Uterus (tissue), 4 donors: ENCODE data around the gene RASA3. TPM values are rescaled to one million over a fixed set of nuclear protein-coding genes. Genes with fewer than 3 reads are reported as not detected.
A peak's percentile ranks its signal among the peaks of the same experiment; 100 is the strongest.

Source experiments
- DNase-seq, 2 donors: peaks; one replicate each; pipeline ENCODE4 v3.0.0-alpha.2; 2019 to 2020
- H3K27ac ChIP-seq, 2 donors: fragments of 200-600 bp; sonication (generic); 1 replicate in 1 of 2; 2 replicates in 1 of 2; pipeline ENCODE4 v1.5.1; 2016 to 2018
- H3K27me3 ChIP-seq, 2 donors: fragments of 200-600 bp; sonication (generic); one replicate each; pipeline ENCODE4 v1.5.1; 2018 to 2019; ENCODE audit warnings: control low read depth in 1 of 2
- H3K36me3 ChIP-seq, 2 donors: fragments of 200-600 bp; sonication (generic); one replicate each; pipeline ENCODE4 v1.5.1; 2019; ENCODE audit warnings: control low read depth in 1 of 2
- H3K4me1 ChIP-seq, 2 donors: fragments of 200-600 bp; sonication (generic); one replicate each; pipeline ENCODE4 v1.5.1; 2018 to 2019; ENCODE audit warnings: control low read depth in 1 of 2
- H3K4me3 ChIP-seq, 2 donors: fragments of 200-600 bp; sonication (generic); 1 replicate in 1 of 2; 2 replicates in 1 of 2; pipeline ENCODE4 v1.5.1; 2018 to 2019; ENCODE audit warnings: mild to moderate bottlenecking in 1 of 2
- H3K9me3 ChIP-seq, 2 donors: fragments of 200-600 bp; sonication (generic); one replicate each; pipeline ENCODE4 v1.5.1; 2019; ENCODE audit warnings: control low read depth in 1 of 2
- POLR2A ChIP-seq, 2 donors: fragments of 450-650 bp; IDR thresholded peaks; one replicate each; pipeline ENCODE4 v1.6.1; 2016; ENCODE audit warnings: antibody characterized with exemption in 2 of 2, mild to moderate bottlenecking in 1 of 2, moderate library complexity in 1 of 2
- intact Hi-C: fragments of 100-400 bp; cut with DNase I; formaldehyde crosslinking; loops from one replicate; pipeline ENCODE4 v1.15.1; 2023; ENCODE audit warnings: low total_unique reads
- total RNA-seq, 4 donors: library from RNA; depleted of rRNA in 3 of 4; stranded (reverse); fragments of >200 nt in 3 of 4; gene quantifications; one replicate each; pipeline versions ENCODE4 v1.1.0 to v1.2.4, GENCODE V29; 2014 to 2023
- TF ChIP-seq, protein P1 (sequence below), 4 experiments: fragments of 200-600 bp in 2 of 4; fragments of 450-650 bp in 2 of 4; sonication (generic) in 2 of 4; IDR thresholded peaks; one replicate each; pipeline ENCODE4 v1.5.1; 2016 to 2019; ENCODE audit warnings: antibody characterized with exemption in 4 of 4, mild to moderate bottlenecking in 2 of 4, moderate library complexity in 1 of 4
- donor health status: DM: yes; HTN: yes; CAD: no.

The RASA3 gene
- total RNA-seq, 4 donors from 2014 or later = 8.5 to 31.6 (median 17.2) TPM

DNA sequence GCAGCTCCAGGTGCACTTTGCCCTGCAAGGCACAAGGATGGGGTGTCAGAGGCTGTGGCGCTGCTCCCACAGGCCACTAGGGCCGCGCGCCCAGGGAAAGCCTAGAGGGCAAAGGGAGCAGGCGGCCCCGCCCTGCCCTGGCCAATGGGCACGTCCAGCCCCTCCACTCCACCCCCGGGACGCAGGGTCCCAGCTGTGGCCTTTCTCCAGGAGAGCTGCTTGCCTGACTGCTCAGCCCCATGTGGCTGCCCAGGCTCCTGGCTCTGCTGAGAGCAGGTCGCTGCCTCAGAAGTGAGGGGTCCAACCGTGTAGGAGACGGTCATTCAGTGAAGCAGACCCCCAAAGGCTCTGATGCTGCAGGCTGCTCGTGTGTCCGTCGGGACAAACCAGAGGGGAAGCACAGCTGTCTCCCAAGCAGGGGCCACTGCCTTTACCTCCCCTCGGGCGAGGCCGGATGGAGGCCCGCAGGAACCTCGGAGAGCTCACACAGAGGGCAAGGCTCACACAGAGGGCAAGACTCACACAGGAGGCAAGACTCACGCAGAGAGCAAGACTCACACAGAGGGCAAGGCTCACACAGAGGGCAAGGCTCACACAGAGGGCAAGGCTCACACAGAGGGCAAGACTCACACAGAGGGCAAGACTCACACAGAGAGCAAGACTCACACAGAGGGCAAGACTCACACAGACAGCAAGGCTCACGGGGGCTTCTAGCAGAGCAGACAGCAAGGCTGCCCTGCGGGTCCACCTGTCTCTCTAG, 102.4 kb downstream of the RASA3 start:
- Histone ChIP-seq H3K27me3 (no peaks in the 10 kb centered on the region), H3K4me1 (peaks cover 8 to 11% of the 10 kb centered on the region in 2 donors), H3K4me3 (no peak overlapping the region), H3K36me3 (no peaks in the 10 kb centered on the region), H3K9me3 (no peaks in the 10 kb centered on the region), H3K27ac (no peak overlapping the region)
- no peak for TF ChIP-seq POLR2A (IDR thresholded peaks at IDR 0.05)
- TF ChIP-seq, protein P1, sequence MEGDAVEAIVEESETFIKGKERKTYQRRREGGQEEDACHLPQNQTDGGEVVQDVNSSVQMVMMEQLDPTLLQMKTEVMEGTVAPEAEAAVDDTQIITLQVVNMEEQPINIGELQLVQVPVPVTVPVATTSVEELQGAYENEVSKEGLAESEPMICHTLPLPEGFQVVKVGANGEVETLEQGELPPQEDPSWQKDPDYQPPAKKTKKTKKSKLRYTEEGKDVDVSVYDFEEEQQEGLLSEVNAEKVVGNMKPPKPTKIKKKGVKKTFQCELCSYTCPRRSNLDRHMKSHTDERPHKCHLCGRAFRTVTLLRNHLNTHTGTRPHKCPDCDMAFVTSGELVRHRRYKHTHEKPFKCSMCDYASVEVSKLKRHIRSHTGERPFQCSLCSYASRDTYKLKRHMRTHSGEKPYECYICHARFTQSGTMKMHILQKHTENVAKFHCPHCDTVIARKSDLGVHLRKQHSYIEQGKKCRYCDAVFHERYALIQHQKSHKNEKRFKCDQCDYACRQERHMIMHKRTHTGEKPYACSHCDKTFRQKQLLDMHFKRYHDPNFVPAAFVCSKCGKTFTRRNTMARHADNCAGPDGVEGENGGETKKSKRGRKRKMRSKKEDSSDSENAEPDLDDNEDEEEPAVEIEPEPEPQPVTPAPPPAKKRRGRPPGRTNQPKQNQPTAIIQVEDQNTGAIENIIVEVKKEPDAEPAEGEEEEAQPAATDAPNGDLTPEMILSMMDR (IDR thresholded peaks at IDR 0.05) = no peak
- intact Hi-C loops = no loop called here
- DNase-seq = no peak

GRCh38 chr13:114027826-114028225, 104.6 kb downstream of the RASA3 start:
- H3K36me3 ChIP-seq = no peaks in the 10 kb centered on the region
- DNase-seq = no peak
- H3K4me3 ChIP-seq = no peak overlapping the region
- no peak overlapping the region for H3K27ac ChIP-seq
- no peaks in the 10 kb centered on the region for H3K9me3 ChIP-seq
- intact Hi-C loops = no loop called here
- peaks cover 6 to 11% of the 10 kb centered on the region in 2 donors for H3K4me1 ChIP-seq
- H3K27me3 ChIP-seq = no peaks in the 10 kb centered on the region
- no peak for TF ChIP-seq POLR2A (IDR thresholded peaks at IDR 0.05)
- TF ChIP-seq, protein P1 (IDR thresholded peaks at IDR 0.05) = no peak

GRCh38 chr13:114027046-114027715, 105.2 kb downstream of the RASA3 start:
- peaks cover 6 to 8% of the 10 kb centered on the region in 2 donors for H3K4me1 ChIP-seq
- H3K36me3 ChIP-seq = no peaks in the 10 kb centered on the region
- peak overlapping the region; percentile 7 to 54 for H3K27ac ChIP-seq
- no peak overlapping the region for H3K4me3 ChIP-seq
- no peak for DNase-seq
- TF ChIP-seq, protein P1 (IDR thresholded peaks at IDR 0.05) = no peak
- TF ChIP-seq POLR2A (IDR thresholded peaks at IDR 0.05) = no peak
- H3K27me3 ChIP-seq = no peaks in the 10 kb centered on the region
- intact Hi-C loops = no loop called here
- H3K9me3 ChIP-seq = no peaks in the 10 kb centered on the region

- Histone ChIP-seq H3K4me1 (peaks cover 3 to 6% of the 10 kb centered on the region in 2 donors), H3K27me3 (no peaks in the 10 kb centered on the region), H3K9me3 (no peaks in the 10 kb centered on the region), H3K36me3 (no peaks in the 10 kb centered on the region), H3K27ac (peak overlapping the region; percentile 7 to 54), H3K4me3 (no peak overlapping the region)
- intact Hi-C loops = no loop called here
- TF ChIP-seq POLR2A (IDR thresholded peaks at IDR 0.05) = no peak
- TF ChIP-seq, protein P1 (IDR thresholded peaks at IDR 0.05) = no peak
- no peak for DNase-seq
Observed at GRCh38 chr13:114026481-114026880, 105.9 kb downstream of the RASA3 start.
